Stimulated activated naive CD4-positive, alpha-beta T cell (primary cell): ENCODE measurements around the gene MYO15B.

Source experiments
- DNase-seq, 6 experiments: peaks; one replicate each; lab custom pipeline; 2025; lab: John Stamatoyannopoulos, UW

The MYO15B gene

GRCh38 chr17:75639327-75639726 lies 51.7 kb downstream of the MYO15B start:
- no peak for DNase-seq

GRCh38 chr17:75639771-75640555 lies 52.4 kb downstream of the MYO15B start:
- no peak for DNase-seq

GRCh38 chr17:75640556-75641119 lies 53.0 kb downstream of the MYO15B start:
- no peak for DNase-seq

GRCh38 chr17:75641343-75641742 lies 53.7 kb downstream of the MYO15B start:
- no peak for DNase-seq

GRCh38 chr17:75642182-75642783 lies 54.7 kb downstream of the MYO15B start:
- no peak for DNase-seq

- DNase-seq, result no peak
These were observed 55.4 kb downstream of the MYO15B start for GRCh38 chr17:75642784-75643642.

GRCh38 chr17:75643643-75644017 lies 56.0 kb downstream of the MYO15B start:
- DNase-seq, result no peak

GRCh38 chr17:75645501-75645888 lies 57.9 kb downstream of the MYO15B start:
- no peak for DNase-seq

GRCh38 chr17:75645889-75646637 lies 58.5 kb downstream of the MYO15B start:
- DNase-seq, result no peak

GRCh38 chr17:75646638-75646992 lies 59.0 kb downstream of the MYO15B start:
- DNase-seq, result no peak

GRCh38 chr17:75647061-75647460 lies 59.5 kb downstream of the MYO15B start:
- DNase-seq, result no peak

GRCh38 chr17:75647921-75648320 lies 60.3 kb downstream of the MYO15B start:
- DNase-seq, result no peak

GRCh38 chr17:75649687-75650086 lies 62.1 kb downstream of the MYO15B start:
- DNase-seq, result no peak

GRCh38 chr17:75650874-75651273 lies 63.3 kb downstream of the MYO15B start:
- no peak for DNase-seq

- no peak for DNase-seq
These were observed 64.7 kb downstream of the MYO15B start for GRCh38 chr17:75652341-75652740.

GRCh38 chr17:75652934-75653549 lies 65.4 kb downstream of the MYO15B start:
- peak in 3 of 6 experiments; percentile 2 to 18 (median 9) for DNase-seq

GRCh38 chr17:75654176-75654575 lies 66.6 kb downstream of the MYO15B start:
- DNase-seq, result no peak

GRCh38 chr17:75658237-75658636 lies 70.6 kb downstream of the MYO15B start:
- no peak for DNase-seq

- no peak for DNase-seq
These were observed 73.9 kb downstream of the MYO15B start for GRCh38 chr17:75661531-75661930.

GRCh38 chr17:75662511-75662910 lies 74.9 kb downstream of the MYO15B start:
- no peak for DNase-seq

- no peak for DNase-seq
These were observed 76.5 kb downstream of the MYO15B start for GRCh38 chr17:75664099-75664549.
